ENCODE results near the gene PLCG1.

DNA sequence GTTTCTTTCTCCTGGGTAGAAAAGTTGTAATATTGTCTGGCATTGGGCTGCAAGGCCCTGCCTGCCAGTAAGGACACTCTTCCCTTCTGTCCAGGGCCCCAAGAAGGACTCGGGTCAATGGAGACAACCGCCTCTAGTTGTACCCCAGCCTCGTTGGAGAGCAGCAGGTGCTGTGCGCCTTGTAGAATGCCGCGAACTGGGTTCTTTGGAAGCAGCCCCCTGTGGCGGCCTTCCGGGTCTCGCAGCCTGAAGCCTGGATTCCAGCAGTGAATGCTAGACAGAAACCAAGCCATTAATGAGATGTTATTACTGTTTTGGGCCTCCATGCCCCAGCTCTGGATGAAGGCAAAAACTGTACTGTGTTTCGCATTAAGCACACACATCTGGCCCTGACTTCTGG, 37.0 kb downstream of the PLCG1 start:
- TF ChIP-seq EZH2 (IDR thresholded peaks at IDR 0.05) (no peak), POLR2AphosphoS5 (IDR thresholded peaks at IDR 0.05; ENCODE audit: borderline replicate concordance, low read depth, low read length) (no peak), FOXP2 (optimal IDR thresholded peaks at IDR 0.05; ENCODE audit: control extremely low read depth, extremely low read length, insufficient read depth) (no peak)
